Measurements from ENCODE around the gene PPP3CA.
"Not testable (repeated sequence)": the region's sequence is repeated elsewhere in the genome, so short reads cannot be mapped to it uniquely, and the experiment has no call there.

Gene PPP3CA

GRCh38 chr4:101240099-101240498 is 107.2 kb downstream of the PPP3CA start:
- ChIA-PET POLR2A (no interaction called here), CTCF (no interaction called here)
- no peak for DNase-seq (ENCODE audit: extremely low spot score)
- TF ChIP-seq, protein P1, sequence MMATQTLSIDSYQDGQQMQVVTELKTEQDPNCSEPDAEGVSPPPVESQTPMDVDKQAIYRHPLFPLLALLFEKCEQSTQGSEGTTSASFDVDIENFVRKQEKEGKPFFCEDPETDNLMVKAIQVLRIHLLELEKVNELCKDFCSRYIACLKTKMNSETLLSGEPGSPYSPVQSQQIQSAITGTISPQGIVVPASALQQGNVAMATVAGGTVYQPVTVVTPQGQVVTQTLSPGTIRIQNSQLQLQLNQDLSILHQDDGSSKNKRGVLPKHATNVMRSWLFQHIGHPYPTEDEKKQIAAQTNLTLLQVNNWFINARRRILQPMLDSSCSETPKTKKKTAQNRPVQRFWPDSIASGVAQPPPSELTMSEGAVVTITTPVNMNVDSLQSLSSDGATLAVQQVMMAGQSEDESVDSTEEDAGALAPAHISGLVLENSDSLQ (IDR thresholded peaks at IDR 0.05): no peak
- TF ChIP-seq ZNF384 (IDR thresholded peaks at IDR 0.05) (no peak), FOXK2 (IDR thresholded peaks at IDR 0.05) (no peak), SUZ12 (IDR thresholded peaks at IDR 0.05) (no peak), FOXM1 (IDR thresholded peaks at IDR 0.05; ENCODE audit: borderline replicate concordance) (no peak), NFRKB (IDR thresholded peaks at IDR 0.05) (no peak), L3MBTL2 (conservative IDR thresholded peaks at IDR 0.05) (no peak), CTBP1 (IDR thresholded peaks at IDR 0.05; ENCODE audit: borderline replicate concordance) (no peak), BHLHE40 (IDR thresholded peaks at IDR 0.05; ENCODE audit: borderline replicate concordance) (no peak), FOXA1 (IDR thresholded peaks at IDR 0.05) (no peak), ELF4 (IDR thresholded peaks at IDR 0.05) (no peak), HDGF (IDR thresholded peaks at IDR 0.05; ENCODE audit: borderline replicate concordance) (no peak), LEF1 (IDR thresholded peaks at IDR 0.05; ENCODE audit: borderline replicate concordance) (no peak), ARNT (IDR thresholded peaks at IDR 0.05) (no peak), SP1 (IDR thresholded peaks at IDR 0.05) (no peak), TARDBP (IDR thresholded peaks at IDR 0.05) (no peak)

DNA sequence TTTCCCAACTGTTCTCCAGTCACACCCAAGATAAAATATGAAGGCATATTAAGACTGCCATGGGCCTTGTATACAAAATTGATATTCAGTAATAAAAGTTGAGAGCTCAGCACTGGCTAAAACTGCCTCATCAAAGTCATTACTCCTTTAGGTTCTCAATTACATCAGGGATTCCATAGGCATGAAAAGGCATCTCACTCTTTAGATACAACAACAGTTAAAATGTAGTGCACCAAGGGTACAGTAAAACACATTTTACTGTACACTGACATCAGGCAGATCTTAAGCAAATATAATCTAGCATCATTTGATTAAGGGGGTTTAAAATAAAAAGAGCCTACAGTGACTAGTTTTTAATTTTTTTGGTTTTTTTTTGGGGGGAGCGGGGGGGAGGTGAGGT is 107.7 kb downstream of the PPP3CA start:
- TF ChIP-seq, protein P1 (IDR thresholded peaks at IDR 0.05): peak; percentile 39; the same call in 1 of the 2 replicates
- TF ChIP-seq ARNT (IDR thresholded peaks at IDR 0.05): no peak
- ChIA-PET POLR2A (no interaction called here), CTCF (no interaction called here)
- DNase-seq (ENCODE audit: extremely low spot score): no peak

DNA sequence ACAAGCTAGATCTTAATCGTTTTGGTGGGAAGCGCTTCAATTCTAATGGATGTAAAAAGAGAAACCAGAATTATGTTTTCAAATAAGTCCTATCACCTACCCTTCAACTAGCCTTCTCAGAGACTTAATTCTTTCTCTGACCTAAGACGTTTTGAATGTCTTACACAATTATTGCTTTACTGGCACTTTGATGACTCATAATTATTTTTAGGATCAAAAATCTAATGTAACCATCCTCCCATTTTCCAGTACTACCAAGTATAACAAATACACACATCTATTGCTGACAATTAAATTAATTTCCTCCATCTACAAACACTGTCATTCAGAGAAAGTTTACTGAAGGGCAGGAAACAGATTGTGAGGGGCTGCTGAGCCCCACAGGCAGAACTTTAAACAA is 108.6 kb downstream of the PPP3CA start:
- TF ChIP-seq NFRKB (IDR thresholded peaks at IDR 0.05): no peak
- no peak for TF ChIP-seq ARNT (IDR thresholded peaks at IDR 0.05)
- TF ChIP-seq TARDBP (IDR thresholded peaks at IDR 0.05): no peak
- TF ChIP-seq, protein P1 (IDR thresholded peaks at IDR 0.05): no peak
- ChIA-PET CTCF (no interaction called here), POLR2A (no interaction called here)
- no peak for DNase-seq (ENCODE audit: extremely low spot score)

GRCh38 chr4:101237773-101238172 is 109.6 kb downstream of the PPP3CA start:
- ChIA-PET POLR2A (no interaction called here), CTCF (no interaction called here)
- no peak for TF ChIP-seq ELF4 (IDR thresholded peaks at IDR 0.05)
- DNase-seq (ENCODE audit: extremely low spot score): no peak

DNA sequence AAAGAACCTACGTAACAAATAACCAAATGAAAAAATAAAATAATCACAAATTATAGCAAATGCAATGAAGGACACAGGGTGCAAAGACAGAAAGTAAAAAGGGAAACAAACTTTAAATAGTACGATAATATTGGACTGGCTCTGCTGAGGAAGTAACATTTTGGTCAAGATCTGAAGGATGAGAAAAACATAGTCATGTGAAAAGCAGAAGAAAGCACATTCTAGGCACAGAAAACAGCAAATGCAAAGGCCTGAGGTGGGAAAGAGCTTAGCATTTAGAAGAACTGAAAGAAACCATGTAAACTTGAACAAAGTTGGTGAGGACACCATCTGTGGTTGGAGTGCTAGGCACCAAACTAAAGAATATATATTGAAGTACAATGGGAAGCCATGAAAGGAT is 111.2 kb downstream of the PPP3CA start:
- no peak for DNase-seq (ENCODE audit: extremely low spot score)
- TF ChIP-seq NFRKB (IDR thresholded peaks at IDR 0.05) (no peak), ARNT (IDR thresholded peaks at IDR 0.05) (no peak), SUZ12 (IDR thresholded peaks at IDR 0.05) (no peak), ELF4 (IDR thresholded peaks at IDR 0.05) (no peak), BHLHE40 (IDR thresholded peaks at IDR 0.05; ENCODE audit: borderline replicate concordance) (no peak), FOXA1 (IDR thresholded peaks at IDR 0.05) (no peak), FOXK2 (IDR thresholded peaks at IDR 0.05) (no peak), CTBP1 (IDR thresholded peaks at IDR 0.05; ENCODE audit: borderline replicate concordance) (no peak), HDGF (IDR thresholded peaks at IDR 0.05; ENCODE audit: borderline replicate concordance) (no peak), FOXM1 (IDR thresholded peaks at IDR 0.05; ENCODE audit: borderline replicate concordance) (no peak), TARDBP (IDR thresholded peaks at IDR 0.05) (no peak), L3MBTL2 (conservative IDR thresholded peaks at IDR 0.05) (no peak), ZNF384 (IDR thresholded peaks at IDR 0.05) (no peak), LEF1 (IDR thresholded peaks at IDR 0.05; ENCODE audit: borderline replicate concordance) (no peak)
- TF ChIP-seq, protein P1 (IDR thresholded peaks at IDR 0.05): no peak
- CTCF ChIA-PET: no interaction called here
- POLR2A ChIA-PET: no interaction called here

GRCh38 chr4:101234141-101234540 is 113.2 kb downstream of the PPP3CA start:
- CTCF ChIA-PET; DNase-seq (ENCODE audit: extremely low spot score); POLR2A ChIA-PET: not testable (repeated sequence)

- POLR2A ChIA-PET: no interaction called here
- DNase-seq (ENCODE audit: extremely low spot score): no peak
- CTCF ChIA-PET: no interaction called here
- TF ChIP-seq TARDBP (IDR thresholded peaks at IDR 0.05) (no peak), LEF1 (IDR thresholded peaks at IDR 0.05; ENCODE audit: borderline replicate concordance) (no peak), FOXM1 (IDR thresholded peaks at IDR 0.05; ENCODE audit: borderline replicate concordance) (no peak), BHLHE40 (IDR thresholded peaks at IDR 0.05; ENCODE audit: borderline replicate concordance) (no peak), SP1 (IDR thresholded peaks at IDR 0.05) (no peak), ZNF384 (IDR thresholded peaks at IDR 0.05) (no peak)
- TF ChIP-seq, protein P1 (IDR thresholded peaks at IDR 0.05): no peak
Observed at GRCh38 chr4:101232074-101232776, 115.1 kb downstream of the PPP3CA start.

Data from HEK293T (cell line).